UCSD-AML1 (cell line): ENCODE results near the gene MSANTD2.

Experiments
- DNase-seq: peaks from one replicate; lab custom pipeline; 2025; ENCODE audit not compliant: unreplicated experiment; lab: John Stamatoyannopoulos, UW

MSANTD2 gene

GRCh38 chr11:124821995-124822730 lies 22.0 kb upstream of the MSANTD2 start:
- no peak for DNase-seq

GRCh38 chr11:124817036-124817435 lies 16.8 kb upstream of the MSANTD2 start:
- DNase-seq = no peak

- no peak for DNase-seq
Observed at GRCh38 chr11:124814739-124815138, 14.5 kb upstream of the MSANTD2 start.

- no peak for DNase-seq
Observed at GRCh38 chr11:124812876-124813275, 12.7 kb upstream of the MSANTD2 start.

- no peak for DNase-seq
Observed at GRCh38 chr11:124811399-124812125, 11.4 kb upstream of the MSANTD2 start.

GRCh38 chr11:124807660-124808270 lies 7.6 kb upstream of the MSANTD2 start:
- DNase-seq = no peak

GRCh38 chr11:124807201-124807600 lies 7.0 kb upstream of the MSANTD2 start:
- DNase-seq = no peak

GRCh38 chr11:124804884-124805283 lies 4.7 kb upstream of the MSANTD2 start:
- no peak for DNase-seq

- DNase-seq = no peak
Observed at GRCh38 chr11:124801636-124802312, 1.6 kb upstream of the MSANTD2 start.

GRCh38 chr11:124801014-124801413 lies 808 bp upstream of the MSANTD2 start:
- no peak for DNase-seq

GRCh38 chr11:124799348-124800225 lies 619 bp downstream of the MSANTD2 start:
- DNase-seq = peak; percentile 46

GRCh38 chr11:124798991-124799347 lies 1.2 kb downstream of the MSANTD2 start:
- no peak for DNase-seq

GRCh38 chr11:124796312-124796711 lies 3.9 kb downstream of the MSANTD2 start:
- DNase-seq = no peak

GRCh38 chr11:124793466-124794278 lies 6.5 kb downstream of the MSANTD2 start:
- DNase-seq = no peak

- DNase-seq = no peak
Observed at GRCh38 chr11:124791626-124792341, 8.4 kb downstream of the MSANTD2 start.

- no peak for DNase-seq
Observed at GRCh38 chr11:124788521-124788920, 11.7 kb downstream of the MSANTD2 start.

GRCh38 chr11:124784051-124784450 lies 16.2 kb downstream of the MSANTD2 start:
- DNase-seq = no peak

- no peak for DNase-seq
Observed at GRCh38 chr11:124783002-124783401, 17.2 kb downstream of the MSANTD2 start.

GRCh38 chr11:124779568-124779967 lies 20.6 kb downstream of the MSANTD2 start:
- no peak for DNase-seq
